Activated naive CD8-positive, alpha-beta T cell treated with anti-CD3 and anti-CD28 coated beads, Interleukin-2, amount 50 U/mL, for 24 hours (primary cell): ENCODE measurements around the gene SPDYE4.

Experiments used
- ATAC-seq: fragments of 150-1000 bp; cut with Tn5 transposase; one replicate; pipeline ENCODE4 v1.10.0; 2021
- DNase-seq: peaks from one replicate; pipeline ENCODE4 v3.0.0; 2021
- H3K27ac Mint-ChIP-seq: one replicate; pipeline ENCODE4 v1.8.0; 2021; ENCODE audit warnings: mild to moderate bottlenecking, mixed read lengths
- H3K27me3 Mint-ChIP-seq: one replicate; pipeline ENCODE4 v1.8.0; 2021; ENCODE audit warnings: mixed read lengths
- H3K36me3 Mint-ChIP-seq: one replicate; pipeline ENCODE4 v1.8.0; 2021; ENCODE audit warnings: low read depth, mixed read lengths
- H3K4me1 Mint-ChIP-seq: one replicate; pipeline ENCODE4 v1.8.0; 2021; ENCODE audit warnings: mixed read lengths
- H3K4me3 Mint-ChIP-seq: one replicate; pipeline ENCODE4 v1.8.0; 2021; ENCODE audit warnings: mild to moderate bottlenecking, moderate library complexity, mixed read lengths
- H3K9me3 Mint-ChIP-seq: one replicate; pipeline ENCODE4 v1.8.0; 2021; ENCODE audit warnings: mixed read lengths

SPDYE4 gene

DNA sequence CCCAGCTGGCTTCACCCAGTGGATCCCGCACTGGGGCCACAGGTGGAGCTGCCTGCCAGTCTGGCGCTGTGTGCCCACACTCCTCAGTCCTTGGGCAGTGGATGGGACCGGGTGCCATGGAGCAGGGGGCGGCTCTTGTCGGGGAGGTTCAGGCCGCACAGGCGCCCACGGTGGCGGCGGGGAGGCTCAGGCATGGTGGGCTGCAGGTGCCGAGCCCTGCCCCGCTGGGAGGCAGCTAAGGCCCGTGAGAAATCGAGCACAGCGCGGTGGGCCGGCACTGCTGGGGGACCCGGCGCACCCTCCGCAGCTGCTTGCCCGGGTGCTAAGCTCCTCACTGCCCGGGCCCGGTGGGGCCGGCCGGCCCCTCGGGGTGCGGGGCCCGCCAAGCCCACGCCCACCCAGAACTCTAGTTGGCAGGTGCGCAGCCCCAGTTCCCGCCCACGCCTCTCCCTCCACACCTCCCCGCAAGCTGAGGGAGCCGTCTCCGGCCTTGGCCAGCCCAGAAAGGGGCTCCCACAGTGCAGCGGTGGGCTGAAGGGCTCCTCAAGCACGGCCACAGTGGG, 40.3 kb downstream of the SPDYE4 start:
- H3K9me3 Mint-ChIP-seq, result no peaks in the 10 kb centered on the region
- H3K4me3 Mint-ChIP-seq, result no peak overlapping the region
- no peak for ATAC-seq
- DNase-seq, result no peak
- H3K27ac Mint-ChIP-seq, result no peak overlapping the region
- no peaks in the 10 kb centered on the region for H3K4me1 Mint-ChIP-seq
- H3K27me3 Mint-ChIP-seq, result peaks cover 3% of the 10 kb centered on the region
- no peaks in the 10 kb centered on the region for H3K36me3 Mint-ChIP-seq

DNA sequence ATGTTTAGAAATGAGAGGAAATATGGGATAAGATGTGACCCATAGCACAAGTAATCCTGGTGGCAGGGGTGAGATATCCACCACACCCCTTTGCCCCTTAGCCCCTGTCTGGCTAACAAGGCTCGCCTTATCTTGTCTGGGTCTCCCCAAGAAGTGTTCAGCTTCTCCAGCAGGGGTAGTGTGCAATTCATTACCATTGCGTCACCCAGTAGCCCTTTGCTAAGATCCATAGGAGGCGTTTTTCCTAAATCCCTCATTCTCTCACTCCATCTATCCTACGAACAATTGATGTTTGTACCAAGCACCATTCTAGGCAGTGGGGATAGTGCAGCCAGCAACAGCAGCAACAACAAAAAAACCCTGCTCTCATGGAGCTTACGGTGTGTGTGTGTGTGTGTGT, 44.5 kb downstream of the SPDYE4 start:
- DNase-seq (no peak), ATAC-seq (no peak)
- H3K4me1 Mint-ChIP-seq, result no peaks in the 10 kb centered on the region
- H3K36me3 Mint-ChIP-seq, result no peaks in the 10 kb centered on the region
- no peaks in the 10 kb centered on the region for H3K9me3 Mint-ChIP-seq
- H3K27ac Mint-ChIP-seq, result no peak overlapping the region
- no peak overlapping the region for H3K4me3 Mint-ChIP-seq
- peaks cover 2% of the 10 kb centered on the region for H3K27me3 Mint-ChIP-seq

DNA sequence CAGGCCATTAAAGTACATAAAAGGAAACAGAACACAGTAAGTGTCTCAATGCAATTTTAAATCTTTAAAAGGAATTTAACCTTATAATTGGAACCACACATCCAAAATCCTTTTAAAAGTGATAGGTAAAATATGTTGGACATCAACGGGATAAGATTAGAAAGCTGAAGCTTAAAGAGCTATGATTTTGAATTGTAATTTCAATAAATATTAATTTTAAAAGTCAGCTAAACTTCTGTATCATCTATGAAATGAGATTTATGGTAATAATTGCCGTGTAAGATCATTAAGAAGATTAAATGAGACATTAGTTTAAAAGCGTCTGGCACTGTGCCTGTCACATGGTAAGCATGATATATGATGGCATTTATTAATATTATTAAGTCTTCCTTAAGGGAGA, 45.0 kb downstream of the SPDYE4 start:
- no peak for ATAC-seq
- H3K9me3 Mint-ChIP-seq, result no peaks in the 10 kb centered on the region
- no peaks in the 10 kb centered on the region for H3K4me1 Mint-ChIP-seq
- no peak overlapping the region for H3K27ac Mint-ChIP-seq
- no peak for DNase-seq
- H3K36me3 Mint-ChIP-seq, result no peaks in the 10 kb centered on the region
- H3K4me3 Mint-ChIP-seq, result no peak overlapping the region
- H3K27me3 Mint-ChIP-seq, result peaks cover 2% of the 10 kb centered on the region

DNA sequence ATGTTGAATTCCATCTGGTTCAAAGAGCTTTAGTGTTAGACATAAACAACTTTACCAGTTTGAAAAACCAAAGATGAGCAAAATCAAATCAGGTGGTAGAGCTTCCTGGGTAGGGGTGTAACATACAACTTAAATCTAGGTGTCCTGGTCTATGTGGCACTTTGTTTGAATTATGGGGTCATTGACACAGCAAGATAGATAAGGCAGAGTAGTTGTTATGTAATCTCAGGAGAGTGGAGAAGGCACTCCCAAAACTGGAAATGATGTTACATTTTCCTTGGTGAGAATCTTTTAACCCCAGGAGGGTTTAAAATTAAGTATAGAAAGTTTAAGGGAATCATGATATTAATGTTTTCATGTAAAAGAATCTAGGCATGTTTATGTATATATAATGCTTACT, 45.6 kb downstream of the SPDYE4 start:
- Mint-ChIP-seq H3K36me3 (no peaks in the 10 kb centered on the region), H3K4me3 (no peak overlapping the region), H3K27me3 (peaks cover 7% of the 10 kb centered on the region), H3K9me3 (no peaks in the 10 kb centered on the region), H3K4me1 (no peaks in the 10 kb centered on the region), H3K27ac (no peak overlapping the region)
- ATAC-seq (no peak), DNase-seq (no peak)

DNA sequence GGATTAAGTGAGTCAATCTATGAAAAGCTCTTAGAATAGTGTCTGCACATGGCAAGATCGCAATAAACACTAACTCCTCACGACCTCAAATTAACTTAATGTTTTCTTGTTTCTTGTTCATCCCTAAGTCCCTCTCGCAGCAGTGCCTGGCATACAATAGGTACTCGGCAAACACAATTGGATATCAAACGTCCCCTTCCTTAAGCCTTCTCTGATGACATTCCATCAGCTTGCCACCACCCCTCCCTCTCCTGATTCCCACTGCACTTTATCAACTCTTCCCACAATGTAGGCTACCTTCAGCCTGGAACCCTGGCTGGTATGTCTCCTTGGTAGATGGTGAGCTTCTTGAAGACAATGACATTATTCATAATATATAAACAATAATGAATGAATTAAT, 47.1 kb downstream of the SPDYE4 start:
- peaks cover 7% of the 10 kb centered on the region for H3K27me3 Mint-ChIP-seq
- DNase-seq, result no peak
- no peak overlapping the region for H3K27ac Mint-ChIP-seq
- H3K9me3 Mint-ChIP-seq, result no peaks in the 10 kb centered on the region
- no peaks in the 10 kb centered on the region for H3K36me3 Mint-ChIP-seq
- no peak overlapping the region for H3K4me3 Mint-ChIP-seq
- H3K4me1 Mint-ChIP-seq, result no peaks in the 10 kb centered on the region
- no peak for ATAC-seq

DNA sequence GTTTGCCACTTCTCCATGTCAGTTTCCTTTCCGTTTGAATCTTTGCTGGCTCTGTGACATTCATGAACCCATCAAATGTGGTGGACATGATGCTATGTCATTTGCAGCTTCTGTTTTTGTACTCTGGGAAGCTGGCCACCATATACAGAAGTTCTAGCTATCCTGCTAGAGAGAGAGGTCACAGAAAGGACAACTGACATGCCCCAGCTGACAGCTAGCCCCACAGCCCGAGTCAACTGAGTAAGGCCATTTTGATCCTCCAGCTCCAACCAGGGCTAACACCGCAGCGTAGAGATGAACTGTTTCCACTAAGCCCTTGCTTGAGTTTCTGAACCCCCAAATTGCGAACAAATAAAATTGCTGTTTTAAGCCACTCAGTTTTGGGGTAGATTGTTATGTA, 47.5 kb downstream of the SPDYE4 start:
- Mint-ChIP-seq H3K27me3 (peaks cover 7% of the 10 kb centered on the region), H3K9me3 (no peaks in the 10 kb centered on the region)
- ATAC-seq, result no peak

DNA sequence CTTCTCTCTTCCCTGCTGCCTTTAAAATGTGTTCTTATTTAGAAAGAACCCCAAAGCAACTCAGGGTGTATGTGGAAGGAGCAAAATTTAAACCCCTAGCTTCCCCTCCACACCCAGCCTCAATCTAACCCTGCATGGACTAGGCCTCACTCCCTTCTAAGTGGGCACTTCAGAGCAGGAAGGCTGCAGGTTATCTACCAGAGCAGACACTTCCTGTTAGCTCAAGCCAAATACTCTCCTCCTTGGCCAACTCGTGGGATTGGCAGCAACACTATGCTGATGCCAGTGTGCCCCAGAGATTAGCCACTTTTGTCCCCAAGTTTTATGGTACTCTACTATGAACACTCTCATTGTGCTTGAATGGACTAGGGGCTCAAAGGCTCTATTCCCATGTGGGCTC, 49.3 kb downstream of the SPDYE4 start:
- ATAC-seq (no peak), DNase-seq (no peak)
- peaks cover 12% of the 10 kb centered on the region for H3K27me3 Mint-ChIP-seq

More for the DNA sequence above, 47.5 kb downstream of the SPDYE4 start:
- no peaks in the 10 kb centered on the region for H3K4me1 Mint-ChIP-seq
- DNase-seq, result no peak
- H3K27ac Mint-ChIP-seq, result no peak overlapping the region
- no peaks in the 10 kb centered on the region for H3K36me3 Mint-ChIP-seq
- H3K4me3 Mint-ChIP-seq, result no peak overlapping the region

DNA sequence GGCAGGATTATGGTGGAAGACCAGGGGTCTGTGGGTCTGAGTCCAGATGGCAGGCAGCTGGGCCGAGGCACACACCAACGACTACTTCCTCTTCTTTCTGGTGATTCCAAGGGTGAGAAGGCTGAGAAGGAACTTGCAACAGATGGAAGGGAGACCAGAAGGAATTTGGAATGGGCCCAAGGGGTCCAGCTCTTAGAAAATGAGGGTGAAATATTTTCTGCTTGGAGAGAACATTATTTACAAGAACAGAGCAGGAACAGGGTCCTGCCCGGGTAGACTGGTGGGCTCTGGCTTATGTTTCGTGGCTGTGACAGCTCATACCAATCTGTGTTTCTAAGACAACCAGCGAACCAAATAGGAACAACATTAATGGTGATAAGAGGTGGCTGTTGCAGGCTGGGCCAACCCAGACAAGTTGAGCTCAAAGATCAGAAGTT, 50.3 kb downstream of the SPDYE4 start:
- H3K36me3 Mint-ChIP-seq, result no peaks in the 10 kb centered on the region
- H3K4me3 Mint-ChIP-seq, result no peak overlapping the region
- no peaks in the 10 kb centered on the region for H3K4me1 Mint-ChIP-seq
- H3K9me3 Mint-ChIP-seq, result no peaks in the 10 kb centered on the region
- peaks cover 16% of the 10 kb centered on the region for H3K27me3 Mint-ChIP-seq
- ATAC-seq (no peak), DNase-seq (no peak)
- H3K27ac Mint-ChIP-seq, result no peak overlapping the region

More for the DNA sequence above, 49.3 kb downstream of the SPDYE4 start:
- no peaks in the 10 kb centered on the region for H3K9me3 Mint-ChIP-seq
- H3K4me1 Mint-ChIP-seq, result no peaks in the 10 kb centered on the region
- no peak overlapping the region for H3K27ac Mint-ChIP-seq
- H3K4me3 Mint-ChIP-seq, result no peak overlapping the region
- no peaks in the 10 kb centered on the region for H3K36me3 Mint-ChIP-seq

DNA sequence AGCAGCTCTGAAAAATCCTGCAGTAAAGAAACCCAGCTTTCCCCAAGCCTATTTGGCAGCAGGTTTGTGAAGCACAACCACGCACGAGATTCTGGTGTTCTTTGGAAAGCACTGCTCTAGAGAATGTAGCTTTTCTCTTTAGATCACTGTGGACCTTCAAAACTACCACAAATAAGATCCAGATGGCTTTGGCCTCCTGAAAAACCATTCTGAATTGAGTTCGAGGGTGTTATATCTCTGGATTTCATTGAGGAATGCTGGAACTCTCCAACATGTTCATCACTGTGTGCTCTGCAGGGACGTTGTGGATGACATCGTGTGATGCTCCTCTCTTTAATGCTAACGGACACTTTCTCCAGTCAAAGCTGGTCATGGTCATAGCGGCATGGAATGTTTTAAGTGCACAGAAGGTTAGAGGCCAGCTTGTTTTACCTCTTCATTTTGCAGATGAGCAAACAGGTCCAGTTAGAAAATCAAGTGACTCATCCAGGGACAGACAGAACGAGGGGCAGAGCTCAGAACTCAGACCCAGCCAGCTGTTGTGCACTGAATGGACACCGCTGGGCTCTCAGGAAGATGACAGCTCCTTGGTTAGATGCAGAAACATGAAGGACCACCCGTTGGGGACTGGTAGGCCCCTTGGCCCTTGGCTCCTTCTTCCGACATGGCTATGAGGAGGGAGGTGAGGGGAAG, 50.9 kb downstream of the SPDYE4 start:
- peaks cover 16% of the 10 kb centered on the region for H3K27me3 Mint-ChIP-seq
- no peaks in the 10 kb centered on the region for H3K36me3 Mint-ChIP-seq
- no peak overlapping the region for H3K27ac Mint-ChIP-seq
- no peaks in the 10 kb centered on the region for H3K4me1 Mint-ChIP-seq
- DNase-seq (no peak), ATAC-seq (no peak)
- no peaks in the 10 kb centered on the region for H3K9me3 Mint-ChIP-seq
- H3K4me3 Mint-ChIP-seq, result no peak overlapping the region

DNA sequence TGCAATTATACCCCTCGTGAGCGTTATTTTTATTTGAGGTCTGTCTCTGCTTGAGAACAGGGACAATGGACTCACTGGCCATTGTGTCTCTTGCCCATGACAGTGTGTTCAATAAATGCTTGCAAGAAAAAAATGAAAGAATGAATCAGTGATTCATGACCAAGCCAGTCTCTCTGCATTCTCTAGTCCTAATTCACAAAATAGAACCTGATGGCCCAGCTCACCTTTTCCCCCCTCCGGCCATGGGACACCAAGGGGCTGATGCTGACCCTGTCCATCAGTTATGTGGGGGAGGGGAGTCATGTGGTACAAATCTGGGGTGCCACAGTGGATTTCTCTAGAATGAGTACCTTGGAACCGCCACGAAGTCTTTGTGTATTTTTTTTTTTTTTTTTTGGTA, 51.9 kb downstream of the SPDYE4 start:
- Mint-ChIP-seq H3K4me3 (no peak overlapping the region), H3K27ac (no peak overlapping the region), H3K36me3 (no peaks in the 10 kb centered on the region), H3K4me1 (no peaks in the 10 kb centered on the region), H3K27me3 (peaks cover 16% of the 10 kb centered on the region), H3K9me3 (no peaks in the 10 kb centered on the region)
- ATAC-seq, result no peak
- no peak for DNase-seq

DNA sequence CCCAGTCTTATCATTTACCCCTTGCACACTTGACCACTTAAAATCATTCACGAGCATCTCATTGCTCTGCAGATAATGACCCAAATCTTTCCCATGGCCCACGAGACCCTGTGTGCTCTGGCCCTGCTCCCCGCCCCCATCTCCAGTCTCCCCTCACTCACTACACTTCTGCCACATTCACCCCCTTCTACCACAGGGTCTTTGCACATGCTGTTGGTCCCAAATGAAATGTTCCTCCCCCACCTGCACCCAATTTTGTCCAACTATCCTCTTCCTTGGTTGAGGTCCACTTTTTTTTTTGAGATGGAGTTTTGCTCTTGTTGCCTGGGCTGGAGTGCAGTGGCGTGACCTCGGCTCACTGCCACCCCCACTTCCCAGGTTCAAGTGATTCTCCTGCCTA, 52.9 kb downstream of the SPDYE4 start:
- no peak overlapping the region for H3K27ac Mint-ChIP-seq
- H3K4me3 Mint-ChIP-seq, result no peak overlapping the region
- H3K9me3 Mint-ChIP-seq, result no peaks in the 10 kb centered on the region
- H3K4me1 Mint-ChIP-seq, result no peaks in the 10 kb centered on the region
- ATAC-seq (no peak), DNase-seq (no peak)
- H3K36me3 Mint-ChIP-seq, result no peaks in the 10 kb centered on the region
- peaks cover 14% of the 10 kb centered on the region for H3K27me3 Mint-ChIP-seq

DNA sequence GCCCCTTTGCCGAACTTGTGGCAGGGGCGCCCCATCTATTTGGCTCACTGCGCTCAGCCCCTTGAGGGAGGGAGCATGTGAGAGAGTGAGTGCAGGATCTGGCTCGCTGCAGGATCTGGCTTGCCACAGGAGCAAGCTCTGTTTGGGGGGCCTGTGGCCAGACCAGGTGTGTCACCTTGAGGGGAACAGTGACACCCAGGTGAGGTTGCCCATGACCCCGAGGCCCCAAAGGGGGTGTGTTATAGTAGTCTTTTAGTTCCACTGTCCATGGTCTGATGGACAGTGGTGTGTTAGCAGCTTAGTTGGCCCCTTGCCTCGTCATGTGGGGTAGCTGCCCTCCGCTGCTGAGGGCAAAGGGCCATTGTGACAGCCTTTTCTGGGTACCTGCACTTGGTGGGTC, 55.3 kb downstream of the SPDYE4 start:
- H3K4me3 Mint-ChIP-seq, result no peak overlapping the region
- no peak overlapping the region for H3K27ac Mint-ChIP-seq
- DNase-seq (no peak), ATAC-seq (no peak)
- H3K27me3 Mint-ChIP-seq, result peaks cover 20% of the 10 kb centered on the region
- no peaks in the 10 kb centered on the region for H3K36me3 Mint-ChIP-seq
- H3K9me3 Mint-ChIP-seq, result no peaks in the 10 kb centered on the region
- peaks cover 2% of the 10 kb centered on the region for H3K4me1 Mint-ChIP-seq

DNA sequence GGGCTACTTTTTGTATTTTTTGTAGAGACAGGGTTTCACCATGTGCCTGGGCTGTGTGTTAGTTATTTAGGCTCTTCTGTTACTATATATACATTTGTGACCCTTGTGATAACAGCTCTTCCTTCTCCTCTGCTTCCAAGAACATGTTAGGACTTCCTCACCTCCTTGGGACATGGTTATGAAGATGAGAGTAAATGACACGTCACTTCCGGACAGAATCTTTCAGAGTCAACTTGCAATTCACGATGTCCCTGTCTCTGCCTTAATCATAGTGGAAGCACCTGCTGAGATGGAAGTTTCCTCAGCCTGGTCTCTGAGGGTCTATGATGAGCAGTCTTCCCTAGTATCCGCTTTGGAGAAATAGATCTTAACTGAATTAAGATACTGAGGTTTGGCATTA, 56.6 kb downstream of the SPDYE4 start:
- peaks cover 2% of the 10 kb centered on the region for H3K4me1 Mint-ChIP-seq
- no peak overlapping the region for H3K27ac Mint-ChIP-seq
- H3K4me3 Mint-ChIP-seq, result no peak overlapping the region
- H3K36me3 Mint-ChIP-seq, result no peaks in the 10 kb centered on the region
- H3K27me3 Mint-ChIP-seq, result peaks cover 22% of the 10 kb centered on the region
- no peaks in the 10 kb centered on the region for H3K9me3 Mint-ChIP-seq
- no peak for ATAC-seq
- DNase-seq, result no peak

DNA sequence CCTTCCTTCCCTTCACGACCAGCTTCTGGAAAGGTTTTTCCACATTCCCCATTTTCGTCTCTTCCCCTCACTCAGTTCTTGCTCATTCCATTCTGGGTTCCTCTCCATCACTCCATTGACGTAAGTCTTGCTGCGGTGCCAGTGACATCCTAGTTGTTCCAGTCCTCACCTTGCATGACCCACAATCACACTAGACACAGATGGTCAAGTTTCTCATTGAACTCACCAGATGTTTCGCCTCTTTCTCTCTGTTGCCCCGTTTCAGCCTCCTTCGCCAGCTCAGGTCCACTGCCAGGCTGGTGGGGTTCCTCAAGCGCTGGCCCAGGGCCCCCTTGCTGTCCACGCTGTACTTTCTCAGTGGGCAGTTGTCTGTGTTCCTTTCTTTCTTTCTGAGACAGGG, 57.1 kb downstream of the SPDYE4 start:
- ATAC-seq (no peak), DNase-seq (no peak)
- Mint-ChIP-seq H3K4me1 (peaks cover 2% of the 10 kb centered on the region), H3K4me3 (no peak overlapping the region), H3K27me3 (peaks cover 27% of the 10 kb centered on the region), H3K36me3 (no peaks in the 10 kb centered on the region), H3K27ac (no peak overlapping the region), H3K9me3 (no peaks in the 10 kb centered on the region)
